Measurements from ENCODE around the gene SPEM2.

- TF ChIP-seq CTCF (IDR thresholded peaks at IDR 0.05) (no peak), POLR2A (IDR thresholded peaks at IDR 0.05) (no peak)
Measured at GRCh38 chr17:7428557-7428956, 3.1 kb downstream of the SPEM2 start, which contains the start of gene SPEM3.
